GM10248 (cell line): ENCODE data around the gene AUTS2.

Experiments
- CTCF ChIA-PET: fragments of 300-600 bp; sonication (Branson Sonifier 250); formaldehyde crosslinking; extraction: SDS; loops from one replicate; lab custom pipeline; 2021; ENCODE audit warnings: antibody characterized with exemption; lab: Yijun Ruan, JAX
- POLR2A ChIA-PET: fragments of 350-650 bp; sonication (Branson Sonifier 250); formaldehyde crosslinking; extraction: SDS; loops from one replicate; lab custom pipeline; 2020; ENCODE audit warnings: antibody characterized with exemption; lab: Yijun Ruan, JAX
- DNase-seq: peaks from one replicate; pipeline ENCODE4 v3.0.0; 2012; ENCODE audit errors: extremely low spot score
- TF ChIP-seq, protein P1 (sequence below): IDR thresholded peaks from 2 replicates; pipeline ENCODE4 v1.5.1; 2012; ENCODE audit warnings: mild to moderate bottlenecking, low read depth; ENCODE audit errors: extremely low read depth, missing control alignments, control extremely low read depth

AUTS2 gene

DNA sequence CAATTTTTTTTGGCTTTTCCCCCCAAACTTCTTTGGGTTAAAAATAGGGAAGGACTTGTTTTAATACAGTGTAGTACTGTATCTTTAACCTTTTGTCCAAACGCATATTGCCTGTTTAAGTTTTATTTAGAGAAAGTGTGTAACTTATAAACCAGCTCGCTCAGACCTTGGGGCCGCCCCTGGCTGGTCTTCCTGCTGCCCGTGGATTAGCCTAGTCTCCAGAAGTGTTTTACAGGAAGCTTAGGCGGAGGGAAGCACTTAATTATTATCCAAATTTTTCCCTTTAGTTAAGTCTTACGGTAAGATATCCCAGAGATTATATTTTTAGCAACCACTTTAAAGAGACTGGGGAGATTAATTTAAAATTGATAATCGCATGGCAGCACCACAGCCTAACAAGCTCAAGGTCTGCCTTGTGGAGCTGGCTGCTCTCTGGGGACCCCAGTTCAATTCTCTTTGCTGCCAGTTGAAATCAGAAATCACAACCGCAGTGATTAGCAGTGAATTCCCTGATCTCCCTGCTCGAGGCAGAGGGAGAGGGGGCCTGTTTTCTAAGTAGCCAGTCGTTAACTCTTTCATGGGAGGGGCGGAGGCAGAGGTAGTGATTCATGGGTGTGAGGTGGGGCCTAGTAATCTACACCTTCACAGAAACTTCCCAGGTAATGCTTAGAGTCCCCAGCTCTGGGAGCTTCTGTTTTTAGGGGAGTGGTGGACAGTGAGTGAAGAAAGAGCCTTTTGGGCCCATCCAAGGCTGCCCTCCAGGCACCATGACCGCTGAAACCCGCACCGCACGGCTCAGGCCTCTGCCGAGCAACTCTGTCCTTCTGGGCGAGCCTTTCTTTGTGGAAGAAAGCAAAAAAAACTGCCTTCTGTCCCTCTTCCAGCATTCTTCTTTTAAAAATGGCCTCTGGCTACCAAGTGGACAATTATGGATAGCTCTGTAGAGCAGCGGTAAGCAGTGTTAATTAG is 984.9 kb downstream of the AUTS2 start:
- POLR2A ChIA-PET: no interaction called here
- DNase-seq: no peak
- CTCF ChIA-PET: interaction anchor here (1.3 to 1.7 kb wide), 2 partner anchors 10 to 116 kb away, joined by 3 to 6 read pairs; no protein-coding TSS in a partner anchor
- TF ChIP-seq, protein P1, sequence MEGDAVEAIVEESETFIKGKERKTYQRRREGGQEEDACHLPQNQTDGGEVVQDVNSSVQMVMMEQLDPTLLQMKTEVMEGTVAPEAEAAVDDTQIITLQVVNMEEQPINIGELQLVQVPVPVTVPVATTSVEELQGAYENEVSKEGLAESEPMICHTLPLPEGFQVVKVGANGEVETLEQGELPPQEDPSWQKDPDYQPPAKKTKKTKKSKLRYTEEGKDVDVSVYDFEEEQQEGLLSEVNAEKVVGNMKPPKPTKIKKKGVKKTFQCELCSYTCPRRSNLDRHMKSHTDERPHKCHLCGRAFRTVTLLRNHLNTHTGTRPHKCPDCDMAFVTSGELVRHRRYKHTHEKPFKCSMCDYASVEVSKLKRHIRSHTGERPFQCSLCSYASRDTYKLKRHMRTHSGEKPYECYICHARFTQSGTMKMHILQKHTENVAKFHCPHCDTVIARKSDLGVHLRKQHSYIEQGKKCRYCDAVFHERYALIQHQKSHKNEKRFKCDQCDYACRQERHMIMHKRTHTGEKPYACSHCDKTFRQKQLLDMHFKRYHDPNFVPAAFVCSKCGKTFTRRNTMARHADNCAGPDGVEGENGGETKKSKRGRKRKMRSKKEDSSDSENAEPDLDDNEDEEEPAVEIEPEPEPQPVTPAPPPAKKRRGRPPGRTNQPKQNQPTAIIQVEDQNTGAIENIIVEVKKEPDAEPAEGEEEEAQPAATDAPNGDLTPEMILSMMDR: no peak

DNA sequence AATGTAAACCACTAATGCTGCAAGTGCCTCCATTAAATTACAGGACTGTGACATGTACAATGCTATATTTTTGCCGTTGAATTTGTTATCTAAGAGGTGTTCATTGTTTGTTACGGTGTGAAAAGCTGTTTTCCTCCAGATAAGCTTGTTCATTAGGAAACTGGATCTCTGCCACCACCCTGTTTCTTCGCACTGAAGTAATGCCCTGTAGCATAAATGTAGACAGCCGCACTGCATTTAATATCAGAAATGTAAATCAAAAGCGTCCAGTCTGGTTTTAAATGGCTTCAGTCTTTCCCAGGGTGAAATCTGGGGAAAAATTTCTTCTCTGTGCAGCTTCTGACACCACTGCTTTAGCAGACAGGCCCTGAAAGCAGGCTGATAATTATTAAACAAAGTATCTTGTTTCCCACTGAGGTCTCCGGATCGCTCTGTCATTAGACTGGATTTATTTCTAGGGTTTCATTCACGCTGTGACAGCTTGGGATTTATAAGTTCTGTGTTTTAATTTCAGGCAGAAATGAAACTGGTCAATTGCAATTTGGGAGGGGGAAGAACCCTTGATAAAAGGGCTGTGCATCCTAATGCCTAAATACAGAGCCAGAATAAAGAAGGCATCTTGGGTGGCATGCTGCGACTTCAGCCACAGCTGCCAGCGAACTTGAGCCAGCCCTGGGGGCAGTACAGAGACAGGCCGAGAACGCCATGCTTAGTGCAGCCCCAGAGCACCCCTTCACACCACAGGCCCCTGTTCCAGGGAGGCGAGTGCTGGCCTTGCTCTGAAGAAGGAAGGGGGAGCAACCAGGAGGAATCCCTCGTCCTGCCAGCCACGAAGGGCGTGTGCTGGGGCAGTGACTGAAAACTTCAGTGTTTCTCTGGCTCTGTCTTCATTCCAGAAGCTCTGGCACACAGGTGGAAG is 985.9 kb downstream of the AUTS2 start:
- TF ChIP-seq, protein P1: no peak
- POLR2A ChIA-PET: no interaction called here
- CTCF ChIA-PET: interaction anchor here (0.8 to 1.7 kb wide), 2 partner anchors 11 to 115 kb away, joined by 3 to 6 read pairs; no protein-coding TSS in a partner anchor
- DNase-seq: no peak

DNA sequence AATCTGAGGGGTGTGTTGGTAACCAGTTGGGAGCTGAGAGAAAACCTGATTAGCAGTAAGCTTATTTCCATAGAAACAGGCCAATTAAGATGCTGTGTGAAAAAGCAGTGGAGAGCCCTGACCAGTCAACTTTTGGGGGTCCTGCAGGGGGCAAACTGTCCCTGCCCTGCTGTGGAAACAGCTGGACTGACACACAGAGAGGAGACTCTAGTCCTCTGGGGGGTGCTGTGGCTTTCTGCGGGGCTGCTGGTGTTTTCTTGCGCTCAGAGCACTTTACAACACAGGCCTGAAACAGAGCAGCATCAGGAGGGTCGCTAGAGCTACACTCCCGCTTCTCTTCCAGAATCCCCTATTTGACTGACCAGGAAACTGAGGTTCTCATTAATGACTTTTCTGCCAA is 986.8 kb downstream of the AUTS2 start:
- TF ChIP-seq, protein P1: no peak
- CTCF ChIA-PET: interaction anchor here (0.8 to 1.7 kb wide), 2 partner anchors 12 to 114 kb away, joined by 3 to 6 read pairs; no protein-coding TSS in a partner anchor
- POLR2A ChIA-PET: no interaction called here
- no peak for DNase-seq

DNA sequence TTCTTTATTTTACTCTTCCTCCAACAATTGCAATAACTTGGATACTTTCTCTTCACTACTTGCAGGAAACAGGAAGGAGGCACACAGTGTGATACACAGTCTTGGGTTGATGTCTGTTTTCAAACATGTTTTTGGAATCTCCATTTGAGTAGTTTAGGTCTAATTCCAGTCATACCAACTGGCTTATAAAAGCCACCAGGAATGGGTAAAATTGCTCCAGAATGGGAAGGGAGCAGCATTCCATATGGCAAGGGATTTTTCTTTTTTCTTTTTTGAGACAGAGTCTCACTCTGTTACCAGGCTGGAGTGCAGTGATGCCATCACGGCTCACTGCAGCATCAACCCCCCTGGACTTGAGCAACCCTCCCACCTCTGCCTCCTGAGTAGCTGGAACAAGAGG is 988.5 kb downstream of the AUTS2 start:
- TF ChIP-seq, protein P1: no peak
- ChIA-PET CTCF (no interaction called here), POLR2A (no interaction called here)
- DNase-seq: no peak

DNA sequence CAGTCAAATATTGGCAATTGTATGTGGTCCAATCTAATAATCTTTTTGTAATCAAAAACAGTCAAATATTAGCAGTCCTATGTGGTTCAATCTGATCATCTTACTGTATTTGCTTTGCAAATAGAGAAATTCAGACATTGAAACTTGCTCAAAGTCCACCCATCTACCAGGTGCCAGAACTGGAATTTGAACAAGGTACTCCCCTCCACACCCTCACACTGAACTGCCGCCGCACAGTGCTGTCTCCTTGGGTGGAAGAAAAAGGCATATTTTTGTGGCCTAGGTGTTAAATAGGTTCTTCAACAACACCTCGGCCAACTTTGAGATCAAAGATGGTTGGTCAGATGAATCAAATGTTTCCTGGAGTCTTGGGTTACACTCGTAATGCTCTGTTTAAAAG is 989.5 kb downstream of the AUTS2 start:
- TF ChIP-seq, protein P1: no peak
- no peak for DNase-seq
- POLR2A ChIA-PET: no interaction called here
- CTCF ChIA-PET: no interaction called here
